ENCODE results near the gene SEL1L3.

- TF ChIP-seq, protein P1, sequence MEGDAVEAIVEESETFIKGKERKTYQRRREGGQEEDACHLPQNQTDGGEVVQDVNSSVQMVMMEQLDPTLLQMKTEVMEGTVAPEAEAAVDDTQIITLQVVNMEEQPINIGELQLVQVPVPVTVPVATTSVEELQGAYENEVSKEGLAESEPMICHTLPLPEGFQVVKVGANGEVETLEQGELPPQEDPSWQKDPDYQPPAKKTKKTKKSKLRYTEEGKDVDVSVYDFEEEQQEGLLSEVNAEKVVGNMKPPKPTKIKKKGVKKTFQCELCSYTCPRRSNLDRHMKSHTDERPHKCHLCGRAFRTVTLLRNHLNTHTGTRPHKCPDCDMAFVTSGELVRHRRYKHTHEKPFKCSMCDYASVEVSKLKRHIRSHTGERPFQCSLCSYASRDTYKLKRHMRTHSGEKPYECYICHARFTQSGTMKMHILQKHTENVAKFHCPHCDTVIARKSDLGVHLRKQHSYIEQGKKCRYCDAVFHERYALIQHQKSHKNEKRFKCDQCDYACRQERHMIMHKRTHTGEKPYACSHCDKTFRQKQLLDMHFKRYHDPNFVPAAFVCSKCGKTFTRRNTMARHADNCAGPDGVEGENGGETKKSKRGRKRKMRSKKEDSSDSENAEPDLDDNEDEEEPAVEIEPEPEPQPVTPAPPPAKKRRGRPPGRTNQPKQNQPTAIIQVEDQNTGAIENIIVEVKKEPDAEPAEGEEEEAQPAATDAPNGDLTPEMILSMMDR (IDR thresholded peaks at IDR 0.05), result no peak
- TF ChIP-seq POLR2A (IDR thresholded peaks at IDR 0.05), result no peak
- no peak for TF ChIP-seq POLR2AphosphoS5 (IDR thresholded peaks at IDR 0.05; ENCODE audit: insufficient read depth in 1 of 2, low read depth in 1 of 2)
These were observed 152.2 kb downstream of the SEL1L3 start for GRCh38 chr4:25710637-25711036.
